GM12874 (cell line): ENCODE data around the gene C3orf62.

Experiments used
- TF ChIP-seq, protein P1 (sequence below): IDR thresholded peaks from 2 replicates; pipeline ENCODE4 v1.5.1; 2011; ENCODE audit warnings: low read depth, mild to moderate bottlenecking, control low read depth, low read length, moderate library complexity; ENCODE audit not compliant: insufficient read depth

Gene C3orf62

DNA sequence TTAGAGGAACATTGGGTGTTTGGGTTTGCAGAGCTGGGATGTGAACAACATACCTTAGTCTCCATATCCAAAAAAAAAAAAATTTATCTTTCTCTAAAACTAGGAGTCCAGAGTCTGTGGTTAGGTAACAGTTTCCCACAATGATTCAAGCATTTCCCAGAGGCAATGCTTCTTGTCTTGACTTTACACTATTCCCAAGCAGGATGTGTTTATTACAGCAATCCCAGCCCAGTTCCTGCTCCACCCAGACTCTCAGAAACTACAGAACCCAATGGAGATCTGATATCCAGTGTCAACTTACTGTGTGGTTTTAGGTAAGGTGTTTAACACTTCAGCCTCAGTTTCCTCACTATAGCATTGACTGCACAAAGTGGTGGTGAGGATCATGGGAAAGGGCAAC is 2.3 kb upstream of the C3orf62 start:
- TF ChIP-seq, protein P1, sequence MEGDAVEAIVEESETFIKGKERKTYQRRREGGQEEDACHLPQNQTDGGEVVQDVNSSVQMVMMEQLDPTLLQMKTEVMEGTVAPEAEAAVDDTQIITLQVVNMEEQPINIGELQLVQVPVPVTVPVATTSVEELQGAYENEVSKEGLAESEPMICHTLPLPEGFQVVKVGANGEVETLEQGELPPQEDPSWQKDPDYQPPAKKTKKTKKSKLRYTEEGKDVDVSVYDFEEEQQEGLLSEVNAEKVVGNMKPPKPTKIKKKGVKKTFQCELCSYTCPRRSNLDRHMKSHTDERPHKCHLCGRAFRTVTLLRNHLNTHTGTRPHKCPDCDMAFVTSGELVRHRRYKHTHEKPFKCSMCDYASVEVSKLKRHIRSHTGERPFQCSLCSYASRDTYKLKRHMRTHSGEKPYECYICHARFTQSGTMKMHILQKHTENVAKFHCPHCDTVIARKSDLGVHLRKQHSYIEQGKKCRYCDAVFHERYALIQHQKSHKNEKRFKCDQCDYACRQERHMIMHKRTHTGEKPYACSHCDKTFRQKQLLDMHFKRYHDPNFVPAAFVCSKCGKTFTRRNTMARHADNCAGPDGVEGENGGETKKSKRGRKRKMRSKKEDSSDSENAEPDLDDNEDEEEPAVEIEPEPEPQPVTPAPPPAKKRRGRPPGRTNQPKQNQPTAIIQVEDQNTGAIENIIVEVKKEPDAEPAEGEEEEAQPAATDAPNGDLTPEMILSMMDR, result no peak

DNA sequence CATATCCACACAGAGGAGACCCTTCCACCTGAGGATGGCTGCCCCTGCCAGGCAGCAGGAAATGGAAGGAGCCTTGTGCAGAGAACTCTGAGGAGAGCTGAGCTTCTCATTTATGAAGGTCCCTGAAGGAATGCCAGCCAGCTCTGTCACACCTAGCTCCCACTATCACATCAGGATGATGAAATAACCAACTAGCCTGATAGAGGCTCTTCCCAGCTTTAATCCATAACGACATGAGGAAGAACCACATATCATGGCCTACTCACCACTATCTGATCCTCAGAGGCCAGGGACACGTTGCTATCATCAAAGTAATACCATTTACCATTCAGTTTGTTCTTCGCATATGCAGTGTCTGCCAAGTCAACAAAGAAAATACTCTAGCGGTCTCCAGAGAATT is 1.5 kb upstream of the C3orf62 start:
- TF ChIP-seq, protein P1, result no peak

DNA sequence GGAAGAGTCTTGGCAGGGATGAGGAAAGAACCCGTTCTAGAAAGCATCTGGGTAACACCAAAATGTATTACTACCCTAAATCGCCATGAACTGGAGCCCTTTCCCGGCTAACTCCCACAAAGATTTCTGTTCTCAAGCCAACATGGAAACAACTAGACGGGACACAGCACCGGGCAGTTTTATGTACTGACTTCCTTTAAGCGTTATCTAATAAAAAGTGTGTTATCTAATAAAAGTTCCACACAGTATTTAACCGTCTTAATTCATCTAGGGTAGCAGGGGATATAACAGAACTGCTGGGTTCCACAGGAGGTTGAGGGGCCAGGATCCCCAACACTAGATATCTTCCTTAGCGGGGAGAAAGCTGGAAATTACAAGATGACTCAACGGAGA is 347 bp upstream of the C3orf62 start:
- TF ChIP-seq, protein P1, result no peak

DNA sequence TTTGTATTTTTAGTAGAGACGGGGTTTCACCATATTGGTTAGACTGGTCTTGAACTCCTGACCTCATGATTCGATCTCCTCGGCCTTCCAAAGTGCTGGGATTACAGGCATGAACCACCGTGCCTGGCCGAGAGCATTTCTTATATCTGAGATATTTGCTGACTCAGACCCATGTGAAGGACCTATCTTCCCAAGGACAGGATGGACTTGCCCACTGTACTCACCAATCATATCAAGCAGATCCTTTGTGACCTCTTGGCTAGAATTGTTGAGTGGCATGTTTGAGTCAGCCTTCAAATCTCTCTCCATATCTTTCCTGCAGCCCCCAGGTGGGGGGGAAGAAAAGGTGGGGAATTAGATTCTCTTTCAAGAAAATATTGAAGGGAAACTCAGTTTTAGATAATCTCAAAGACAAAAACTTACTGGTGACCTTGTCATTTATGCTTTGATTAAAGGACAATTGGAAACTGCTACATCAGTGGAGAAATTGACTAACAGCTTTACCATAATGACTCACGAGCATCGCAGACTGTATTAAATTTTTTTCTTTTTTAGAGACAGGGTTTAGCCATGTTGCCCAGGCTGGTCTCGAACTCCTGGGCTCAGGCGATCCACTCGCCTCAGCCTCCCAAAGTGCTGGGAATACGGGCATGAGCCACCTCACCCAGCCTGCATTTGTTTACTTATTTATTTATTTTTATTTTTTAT is 3.1 kb downstream of the C3orf62 start:
- TF ChIP-seq, protein P1, result no peak

DNA sequence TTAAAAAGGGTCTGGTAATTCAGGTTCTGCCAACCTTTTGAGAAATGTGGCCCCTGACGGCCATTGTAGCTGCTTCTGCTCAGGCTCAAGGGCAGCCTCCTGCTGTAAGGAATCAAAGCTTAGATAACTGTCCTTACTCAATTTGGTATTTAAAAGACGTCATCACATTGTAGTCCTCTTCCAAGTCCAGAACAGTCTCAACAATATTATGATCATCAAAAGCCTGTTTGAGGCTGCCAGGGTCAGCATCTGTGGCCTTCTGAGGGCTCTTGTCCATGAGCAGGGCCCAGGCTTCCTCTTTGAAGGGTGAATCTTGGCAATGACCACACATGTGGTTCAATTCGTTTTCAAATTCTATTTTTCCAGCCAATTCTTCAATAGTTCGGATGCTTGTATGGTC is 6.0 kb downstream of the C3orf62 start:
- TF ChIP-seq, protein P1, result no peak

DNA sequence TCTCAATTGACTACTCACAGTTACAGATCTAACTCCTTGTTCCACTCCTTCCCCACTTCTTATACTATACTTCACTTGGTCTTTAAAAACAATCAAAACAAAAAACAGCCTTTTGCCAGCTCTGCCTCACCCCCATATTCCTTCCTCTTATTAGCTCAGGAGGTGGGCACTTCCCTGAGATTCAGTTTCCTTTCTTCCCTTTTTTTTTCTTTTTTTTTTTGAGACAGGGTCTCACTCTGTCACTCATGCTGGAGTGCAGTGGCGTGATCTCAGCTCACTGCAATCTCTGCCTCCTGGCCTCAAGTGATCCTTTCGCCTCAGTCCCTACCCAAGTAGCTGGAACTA is 6.9 kb downstream of the C3orf62 start:
- TF ChIP-seq, protein P1, result no peak

DNA sequence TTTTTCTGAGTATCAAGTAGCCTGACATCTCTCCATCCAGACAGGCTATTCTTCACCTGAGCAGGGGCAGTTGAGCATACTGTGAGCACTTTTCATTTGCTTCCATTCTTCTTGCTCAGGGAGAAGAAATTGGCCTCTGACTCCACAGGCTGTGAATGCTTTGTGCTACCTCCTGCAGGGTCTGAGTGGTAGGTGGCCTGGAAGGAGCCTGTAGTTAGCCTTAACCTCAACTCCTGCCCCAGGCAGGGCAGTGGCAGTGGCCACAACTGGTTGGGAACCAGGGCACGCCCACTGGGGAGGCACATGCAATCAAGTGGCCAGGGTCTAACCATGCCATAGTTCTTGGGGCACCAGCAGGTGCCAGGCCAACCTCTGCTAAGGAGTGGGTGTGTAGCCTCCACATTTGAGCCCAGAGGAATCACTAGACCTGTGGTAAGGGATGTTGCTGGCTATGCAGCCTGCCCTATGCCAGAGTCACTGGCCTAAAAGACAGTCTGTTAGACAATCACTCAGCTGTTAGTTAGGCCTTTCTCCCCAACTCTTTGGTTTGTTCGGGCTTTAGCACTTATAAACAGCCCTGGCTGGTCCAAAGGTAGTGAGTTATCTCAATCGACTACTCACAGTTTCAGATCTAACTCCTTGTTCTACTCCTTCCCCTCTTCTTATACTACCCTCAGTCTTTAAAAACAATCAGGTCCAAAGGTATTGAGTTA is 7.4 kb downstream of the C3orf62 start:
- TF ChIP-seq, protein P1, result no peak
